Ammon's horn (tissue), 1 donor: ENCODE results near the gene TLNRD1.

Experiments
- DNase-seq: peaks from one replicate; pipeline ENCODE4 v3.0.0-alpha.2; 2016; ENCODE audit warnings: low spot score

The TLNRD1 gene

GRCh38 chr15:81002009-81002330, 1.2 kb downstream of the TLNRD1 start:
- no peak for DNase-seq

DNA sequence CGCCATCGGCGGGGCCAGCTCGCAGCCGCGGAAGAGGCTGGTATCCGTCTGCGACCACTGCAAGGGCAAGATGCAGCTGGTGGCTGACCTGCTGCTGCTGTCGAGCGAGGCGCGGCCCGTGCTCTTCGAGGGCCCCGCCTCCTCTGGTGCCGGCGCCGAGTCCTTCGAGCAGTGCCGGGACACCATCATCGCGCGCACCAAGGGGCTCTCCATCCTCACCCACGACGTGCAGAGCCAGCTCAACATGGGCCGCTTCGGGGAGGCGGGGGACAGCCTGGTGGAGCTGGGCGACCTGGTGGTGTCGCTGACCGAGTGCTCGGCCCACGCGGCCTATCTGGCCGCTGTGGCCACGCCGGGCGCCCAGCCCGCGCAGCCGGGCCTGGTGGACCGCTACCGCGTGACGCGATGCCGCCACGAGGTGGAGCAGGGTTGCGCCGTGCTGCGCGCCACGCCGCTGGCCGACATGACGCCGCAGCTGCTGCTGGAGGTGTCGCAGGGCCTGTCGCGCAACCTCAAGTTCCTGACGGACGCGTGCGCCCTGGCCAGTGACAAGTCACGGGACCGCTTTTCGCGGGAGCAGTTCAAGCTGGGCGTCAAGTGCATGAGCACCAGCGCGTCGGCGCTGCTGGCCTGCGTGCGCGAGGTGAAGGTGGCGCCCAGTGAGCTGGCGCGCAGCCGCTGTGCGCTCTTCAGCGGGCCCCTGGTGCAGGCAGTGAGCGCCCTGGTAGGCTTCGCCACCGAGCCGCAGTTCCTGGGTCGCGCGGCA, 1.8 kb downstream of the TLNRD1 start:
- DNase-seq: no peak

GRCh38 chr15:81003097-81003350, 2.3 kb downstream of the TLNRD1 start:
- DNase-seq: no peak

DNA sequence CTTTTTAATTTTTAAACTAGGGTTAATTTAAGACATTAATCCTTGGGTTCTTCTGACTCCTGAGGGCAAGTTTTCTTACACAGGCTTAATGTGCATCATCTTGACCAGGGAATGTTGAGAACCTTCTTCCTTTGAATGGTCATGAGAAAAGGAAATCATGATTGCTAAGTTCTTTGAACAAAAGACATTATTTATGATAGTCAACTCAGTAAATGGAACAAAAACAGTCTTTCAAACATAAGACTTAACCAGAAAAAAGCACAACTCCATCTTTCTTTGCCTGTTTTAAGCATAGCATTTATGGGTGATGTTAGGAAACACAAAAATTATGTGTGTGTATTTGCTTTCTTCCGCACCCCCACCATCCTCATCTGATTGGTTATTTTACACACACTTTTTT, 5.4 kb downstream of the TLNRD1 start:
- no peak for DNase-seq

DNA sequence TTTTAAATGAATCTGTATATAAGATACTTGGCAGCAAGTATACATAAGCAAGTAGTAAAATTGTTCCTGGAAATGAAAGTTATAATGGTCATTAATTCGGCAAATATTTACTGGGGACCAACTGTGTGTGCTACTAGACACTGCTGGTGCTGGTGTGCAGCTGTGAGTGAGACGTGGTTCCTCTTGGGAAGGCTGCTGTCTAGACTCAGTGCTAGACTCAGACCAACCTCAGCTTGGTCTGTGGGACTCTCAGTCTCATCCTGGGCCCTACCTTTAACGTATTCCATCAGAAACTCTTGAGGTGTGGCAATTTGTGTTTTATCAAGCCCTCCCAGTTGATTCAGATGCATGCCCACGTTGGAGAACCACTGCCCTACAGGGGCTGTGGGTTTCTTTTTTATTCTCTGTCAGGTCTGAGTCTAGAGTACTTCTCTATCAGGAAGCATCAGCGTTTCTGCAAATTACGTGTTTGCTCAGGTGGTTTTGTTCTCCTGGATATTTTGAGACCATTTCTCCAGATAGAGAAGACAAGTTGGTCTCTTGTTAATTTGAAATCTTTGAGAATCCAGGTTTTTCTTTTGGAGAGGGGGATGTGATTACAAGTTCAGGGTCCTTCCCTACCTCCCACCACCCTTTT, 6.8 kb downstream of the TLNRD1 start:
- DNase-seq: no peak

GRCh38 chr15:81008312-81008711, 7.6 kb downstream of the TLNRD1 start:
- DNase-seq: no peak

DNA sequence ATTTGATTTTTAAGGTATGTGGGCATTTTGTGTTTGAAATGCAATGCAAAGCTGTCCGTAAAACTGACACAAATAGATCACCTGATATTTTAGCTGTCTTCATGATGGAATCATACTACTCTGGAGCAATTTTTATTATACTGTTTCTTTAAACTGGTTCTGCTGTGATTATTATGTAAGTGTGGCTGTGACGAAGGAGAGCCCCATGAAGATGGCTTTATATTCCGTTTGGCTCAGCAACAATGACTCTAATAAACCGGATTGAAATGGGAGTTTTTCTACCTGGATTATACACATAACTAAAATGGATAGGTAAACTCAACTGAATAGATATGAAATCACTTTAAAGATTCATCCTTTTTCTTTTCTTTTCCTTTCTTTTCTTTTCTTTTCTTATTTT, 9.4 kb downstream of the TLNRD1 start:
- no peak for DNase-seq

GRCh38 chr15:81011593-81011992, 10.9 kb downstream of the TLNRD1 start:
- DNase-seq: no peak

- DNase-seq: no peak
Observed at GRCh38 chr15:81012588-81012987, 11.9 kb downstream of the TLNRD1 start.

GRCh38 chr15:81013396-81013929, 12.7 kb downstream of the TLNRD1 start:
- DNase-seq: no peak

GRCh38 chr15:81014446-81015093, 13.8 kb downstream of the TLNRD1 start:
- DNase-seq: no peak

- DNase-seq: peak; percentile 86
Observed at GRCh38 chr15:81015621-81016488, 15.1 kb downstream of the TLNRD1 start.

DNA sequence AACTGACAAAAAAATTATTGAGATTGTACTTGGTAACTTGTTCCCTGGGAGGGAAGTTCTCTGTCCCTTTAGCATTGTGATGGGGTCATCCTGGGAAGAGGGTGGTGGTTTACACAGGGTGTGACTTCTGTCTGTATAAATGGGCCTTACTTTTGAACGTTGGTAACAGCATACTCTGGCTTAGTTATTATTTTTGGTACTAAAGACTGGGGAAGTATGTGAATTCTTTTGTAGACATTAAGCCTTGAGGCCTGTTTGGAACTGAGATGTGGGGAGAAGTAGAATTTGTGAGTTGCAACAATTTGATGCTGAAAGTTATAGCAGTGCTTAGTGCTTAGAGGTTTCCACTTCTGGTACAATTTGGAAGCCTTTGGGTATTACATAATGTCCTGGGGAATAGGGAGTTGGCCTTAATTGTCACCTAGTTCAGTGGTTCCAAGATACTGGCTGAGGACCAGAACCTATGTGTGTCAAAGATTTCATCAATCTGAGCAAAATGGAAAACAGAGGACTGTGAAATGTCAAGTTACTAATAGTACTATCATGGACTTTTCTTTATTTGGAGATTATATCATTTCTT, 15.9 kb downstream of the TLNRD1 start:
- no peak for DNase-seq

DNA sequence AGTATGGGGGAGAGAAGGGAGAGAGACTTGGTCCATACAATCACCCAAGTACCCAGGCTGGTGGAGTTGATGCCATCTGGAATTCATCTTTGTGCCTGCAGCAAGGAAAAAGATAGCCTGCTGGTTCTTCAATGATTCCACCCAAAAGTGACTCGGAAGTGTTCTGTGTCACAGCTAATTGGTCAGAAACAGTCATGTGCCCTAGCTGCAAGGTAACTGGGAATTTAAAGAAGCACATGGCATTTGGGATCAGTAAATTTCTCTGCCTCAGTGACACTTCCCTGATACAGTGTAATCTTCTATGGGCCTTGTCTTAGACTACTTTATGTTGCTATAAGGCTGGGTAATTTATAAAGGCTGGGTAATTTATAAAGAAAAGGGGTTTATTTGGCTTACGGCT, 17.5 kb downstream of the TLNRD1 start:
- no peak for DNase-seq

DNA sequence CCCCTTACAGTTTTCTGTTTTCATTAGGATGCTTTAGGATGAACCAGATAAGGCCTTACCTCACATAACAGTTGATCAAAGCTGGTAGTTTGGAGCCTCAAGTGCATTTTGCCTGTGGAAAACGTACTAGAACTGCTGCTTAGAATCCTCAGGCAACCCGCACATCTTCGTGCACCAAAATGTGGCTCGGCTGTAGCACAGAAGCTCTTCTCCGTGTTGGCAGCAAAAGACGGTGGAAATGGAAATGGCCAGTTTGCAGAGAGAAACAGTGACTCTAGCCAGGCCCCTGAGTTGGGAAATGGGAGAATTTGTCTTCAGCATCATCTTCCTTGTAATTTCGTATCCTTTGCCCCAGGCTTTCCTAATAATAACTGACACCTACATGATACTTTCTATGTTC, 20.6 kb downstream of the TLNRD1 start:
- no peak for DNase-seq

GRCh38 chr15:81023483-81024264, 23.0 kb downstream of the TLNRD1 start:
- DNase-seq: peak; percentile 88

DNA sequence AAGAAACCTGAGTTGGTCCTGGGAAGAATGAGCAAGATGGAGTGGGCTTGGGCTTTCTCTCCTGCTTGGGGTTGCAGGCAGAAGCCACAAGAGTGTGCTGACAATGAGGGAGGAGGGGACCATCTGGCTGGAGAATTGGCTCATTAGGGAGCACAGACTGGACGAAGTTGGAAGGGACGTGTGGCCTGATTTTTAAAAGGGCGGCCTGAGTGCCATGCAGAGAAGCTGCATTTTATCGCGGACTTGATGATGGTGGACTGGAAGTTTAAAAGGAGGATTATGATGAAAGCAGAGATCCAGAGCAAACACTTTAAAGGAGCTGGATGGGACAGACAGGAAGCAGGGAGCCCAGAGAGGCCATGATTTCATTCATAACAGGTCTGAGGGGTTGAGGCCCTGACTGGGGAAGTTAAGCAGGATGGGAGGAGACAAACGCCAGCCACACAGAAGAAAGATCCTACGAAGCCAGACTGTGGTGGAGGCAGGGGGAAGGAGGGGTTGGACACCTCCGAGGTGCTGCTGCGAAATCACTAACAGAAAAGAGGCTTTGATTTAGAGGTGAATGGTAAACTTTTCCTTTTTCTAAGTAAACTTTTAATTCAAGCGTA, 23.6 kb downstream of the TLNRD1 start:
- DNase-seq: no peak

DNA sequence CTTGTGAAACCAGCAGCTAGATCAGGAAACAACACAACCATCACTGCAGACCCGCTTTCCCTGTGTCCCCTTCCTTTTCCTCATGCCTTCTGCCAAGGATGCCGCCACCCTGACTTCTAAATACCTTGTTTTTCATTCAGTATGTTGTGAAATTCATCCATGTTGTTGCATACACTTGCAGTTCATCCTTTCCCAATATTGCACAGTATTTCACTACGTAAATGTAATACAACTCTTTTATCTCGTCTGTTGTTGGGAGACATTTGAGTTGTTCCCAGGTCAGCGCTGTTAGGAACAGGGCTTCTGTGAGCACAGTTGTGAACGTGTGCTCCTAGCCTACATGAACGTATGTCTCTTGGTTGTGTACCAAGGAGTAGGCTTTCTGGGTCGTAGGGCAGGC, 24.2 kb downstream of the TLNRD1 start:
- no peak for DNase-seq

DNA sequence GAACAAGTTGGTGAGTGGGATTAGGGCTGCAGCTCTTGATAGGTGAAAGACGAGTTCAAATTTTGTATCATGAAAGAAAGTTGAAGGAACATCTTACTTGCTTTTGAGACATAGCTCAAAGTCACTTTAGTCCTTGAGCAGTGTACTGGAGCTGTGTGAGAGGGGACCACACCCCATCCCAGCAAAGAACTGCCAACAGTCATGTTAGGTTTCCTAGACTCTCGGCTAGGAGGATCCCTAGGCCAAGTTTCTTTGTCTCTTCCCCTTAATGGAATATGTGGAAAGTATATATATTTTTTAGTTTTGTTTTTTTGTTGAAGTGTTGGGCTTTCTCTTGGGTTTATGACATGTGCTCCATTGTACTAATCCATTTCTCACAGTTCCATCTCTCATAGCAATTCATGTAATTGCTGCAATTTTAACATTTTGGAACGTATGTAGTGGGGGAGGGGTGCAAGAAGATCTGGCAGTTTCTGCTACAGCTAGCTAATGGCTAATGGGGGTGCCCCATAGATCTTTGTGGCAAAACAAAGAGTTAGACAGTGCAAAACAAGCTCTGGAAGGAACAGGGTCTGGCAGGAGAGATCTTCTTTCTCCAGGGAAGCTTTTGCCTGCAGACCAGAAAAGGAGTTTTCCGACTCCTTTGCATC, 25.1 kb downstream of the TLNRD1 start:
- no peak for DNase-seq

- no peak for DNase-seq
Observed at GRCh38 chr15:81026836-81027599, 26.3 kb downstream of the TLNRD1 start.
